ENCODE results near the gene DLG2. TPM values are rescaled to one million over a fixed set of nuclear protein-coding genes. Genes with fewer than 3 reads are reported as not detected.

The DLG2 gene
- total RNA-seq, 2 experiments from 2014 or later: 2.0 to 2.1 TPM

- TF ChIP-seq CTCF (IDR thresholded peaks at IDR 0.05): no peak
- H3K4me3 Mint-ChIP-seq: no peak overlapping the region
- no peaks in the 10 kb centered on the region for H3K36me3 Mint-ChIP-seq (ENCODE audit: low read depth)
- H3K27ac Mint-ChIP-seq: no peak overlapping the region
- CTCF ChIA-PET: no interaction called here
- no peak for ATAC-seq (ENCODE audit: poor library complexity)
- H3K4me1 ChIP-seq (ENCODE audit: insufficient read depth, low read length): no peaks in the 10 kb centered on the region
- H3K4me1 Mint-ChIP-seq (ENCODE audit: low read depth): no peaks in the 10 kb centered on the region
- no peaks in the 10 kb centered on the region for H3K9me3 ChIP-seq (ENCODE audit: control insufficient read depth in 1 of 2, insufficient read depth in 1 of 2, low read length in 2 of 2)
- no peak overlapping the region for H3K27ac ChIP-seq (ENCODE audit: low read depth in 1 of 2, low read length in 2 of 2)
- peaks cover 5% of the 10 kb centered on the region for H3K27me3 Mint-ChIP-seq
- POLR2A ChIA-PET: no interaction called here
- H3K27me3 ChIP-seq (ENCODE audit: control insufficient read depth in 1 of 2, insufficient read depth in 2 of 2, low read length in 2 of 2): no peaks in the 10 kb centered on the region
- H3K4me3 ChIP-seq (ENCODE audit: low read length): no peak overlapping the region
- no peaks in the 10 kb centered on the region for H3K36me3 ChIP-seq (ENCODE audit: insufficient read depth, low read length)
- H3K9me3 Mint-ChIP-seq: peaks cover 4% of the 10 kb centered on the region
- intact Hi-C loops (cut with DNase I, micrococcal nuclease): no loop called here
- no peak for DNase-seq
Measured at GRCh38 chr11:83408946-83409345, 2218.2 kb downstream of the DLG2 start.

Other genes starting within 250 kb of the DLG2 start
- gene TMEM126B, start 1.2 kb upstream of the DLG2 start, total RNA-seq: 10 to 100 TPM; 16.3 to 16.8 TPM
- 10 to 100 TPM; 17.0 to 19.5 TPM for gene TMEM126A, start 20.6 kb upstream of the DLG2 start, total RNA-seq
- 10 to 100 TPM; 54.8 to 55.9 TPM for gene CREBZF, start 37.8 kb upstream of the DLG2 start, total RNA-seq
- not detected for gene CCDC89, start 58.9 kb upstream of the DLG2 start, total RNA-seq
- gene SYTL2, start 183.8 kb upstream of the DLG2 start, total RNA-seq: 10 to 100 TPM; 35.4 to 36.7 TPM
- not detected for gene CCDC83, start 228.0 kb upstream of the DLG2 start, total RNA-seq